Upper lobe of left lung (tissue), 4 donors: ENCODE results near the gene LHFPL2.

ENCODE experiments used
- CTCF ChIP-seq, 6 experiments: fragments of 450-650 bp in 4 of 6; fragments of 200-600 bp in 2 of 6; sonication (generic) in 2 of 6; IDR thresholded peaks; one replicate each; pipeline ENCODE4 v1.5.1; 2016 to 2019; ENCODE audit warnings: antibody characterized with exemption in 6 of 6
- POLR2AphosphoS5 ChIP-seq, 2 donors: sonication (generic); formaldehyde crosslinking; IDR thresholded peaks; one replicate each; pipeline ENCODE4 v1.5.1; 2017; ENCODE audit warnings: antibody characterized with exemption in 2 of 2

- TF ChIP-seq CTCF (IDR thresholded peaks at IDR 0.05) (no peak), POLR2AphosphoS5 (IDR thresholded peaks at IDR 0.05) (no peak)
These were observed 176.7 kb downstream of the LHFPL2 start for GRCh38 chr5:78471896-78472295.
